Hepatocyte (in vitro differentiated cells): ENCODE data around the gene PLPP7. TPM values are rescaled to one million over a fixed set of nuclear protein-coding genes. Genes with fewer than 3 reads are reported as not detected.

ENCODE experiments used
- DNase-seq: peaks from one replicate; pipeline ENCODE4 v3.0.0-alpha.2; 2016; ENCODE audit warnings: low spot score
- H2AFZ ChIP-seq: fragments of 200-600 bp; sonication (generic); 2 replicates; pipeline ENCODE4 v1.6.0; 2016; ENCODE audit warnings: antibody characterized with exemption, mild to moderate bottlenecking
- H3K27ac ChIP-seq: fragments of 200-600 bp; sonication (generic); 2 replicates; pipeline ENCODE4 v1.5.1; 2016; ENCODE audit warnings: mild to moderate bottlenecking
- H3K27me3 ChIP-seq: fragments of 200-600 bp; sonication (generic); 2 replicates; pipeline ENCODE4 v1.6.1; 2016
- H3K36me3 ChIP-seq: fragments of 200-600 bp; sonication (generic); replicated peaks from 2 replicates; pipeline ENCODE4 v1.5.1; 2016; ENCODE audit warnings: low read depth; ENCODE audit not compliant: insufficient read depth
- H3K4me1 ChIP-seq: fragments of 200-600 bp; sonication (generic); 2 replicates; pipeline ENCODE4 v1.5.1; 2016; ENCODE audit warnings: mild to moderate bottlenecking, moderate library complexity; ENCODE audit not compliant: insufficient read depth
- H3K4me2 ChIP-seq: fragments of 200-600 bp; sonication (generic); 2 replicates; pipeline ENCODE4 v1.6.0; 2016
- H3K4me3 ChIP-seq: fragments of 200-600 bp; sonication (generic); 2 replicates; pipeline ENCODE4 v1.5.1; 2016; ENCODE audit warnings: mild to moderate bottlenecking
- H3K79me2 ChIP-seq: fragments of 200-600 bp; sonication (generic); 2 replicates; pipeline ENCODE4 v1.6.0; 2017; ENCODE audit warnings: mild to moderate bottlenecking
- H3K9me2 ChIP-seq: fragments of 200-600 bp; sonication (generic); replicated peaks from 2 replicates; pipeline ENCODE4 v1.6.0; 2017; ENCODE audit warnings: mild to moderate bottlenecking; ENCODE audit not compliant: insufficient read depth
- H3K9me3 ChIP-seq: fragments of 200-600 bp; sonication (generic); 2 replicates; pipeline ENCODE4 v1.5.1; 2016; ENCODE audit warnings: low read depth, mild to moderate bottlenecking
- H4K20me1 ChIP-seq: fragments of 200-600 bp; sonication (generic); 2 replicates; pipeline ENCODE4 v1.6.0; 2016; ENCODE audit warnings: mild to moderate bottlenecking; ENCODE audit not compliant: insufficient read depth, poor library complexity, severe bottlenecking
- EZH2 ChIP-seq: fragments of 200-600 bp; sonication (generic); IDR thresholded peaks from 2 replicates; pipeline ENCODE4 v1.6.1; 2016; ENCODE audit warnings: antibody characterized with exemption, mild to moderate bottlenecking, borderline replicate concordance
- EZH2phosphoT487 ChIP-seq: fragments of 200-600 bp; sonication (generic); IDR thresholded peaks from one replicate; pipeline ENCODE4 v1.6.1; 2018; ENCODE audit warnings: antibody characterized with exemption, mild to moderate bottlenecking, low read depth, moderate library complexity; ENCODE audit not compliant: unreplicated experiment, severe bottlenecking
- WGBS: methylation state at CpG from one replicate; pipeline ENCODE4 v1.1.6; 2016; ENCODE audit warnings: low lambda C conversion rate; ENCODE audit errors: missing lambda C conversion rate; 5-methylcytosine and 5-hydroxymethylcytosine counted together
- polyA plus RNA-seq: library from polyadenylated mRNA; unstranded; fragments of >200 nt; fragmentation: Nextera tagmentation; extraction: Ambion mirVana; gene quantifications from 2 replicates; pipeline ENCODE4 v1.2.1, GENCODE V29; 2016
- total RNA-seq: library from RNA; depleted of rRNA; stranded (reverse); fragments of >200 nt; gene quantifications from 2 replicates; pipeline ENCODE4 v1.2.3, GENCODE V29; 2014
- TF ChIP-seq, protein P1 (sequence below): fragments of 200-600 bp; sonication (generic); IDR thresholded peaks from 2 replicates; pipeline ENCODE4 v1.5.1; 2016; ENCODE audit warnings: antibody characterized with exemption, mild to moderate bottlenecking; ENCODE audit not compliant: poor library complexity

The PLPP7 gene
- total and polyA plus RNA-seq, 2 experiments from 2014 or later: 0.20 to 0.46 TPM

- Histone ChIP-seq H3K4me1 (no peaks in the 10 kb centered on the region), H3K27ac (no peak overlapping the region), H2AFZ (no peak overlapping the region), H3K4me3 (no peak overlapping the region), H4K20me1 (no peaks in the 10 kb centered on the region), H3K79me2 (no peaks in the 10 kb centered on the region), H3K9me3 (no peaks in the 10 kb centered on the region), H3K27me3 (no peaks in the 10 kb centered on the region), H3K36me3 (no peaks in the 10 kb centered on the region), H3K4me2 (no peak overlapping the region), H3K9me2 (no peaks in the 10 kb centered on the region)
- TF ChIP-seq EZH2 (no peak), EZH2phosphoT487 (no peak)
- TF ChIP-seq, protein P1, sequence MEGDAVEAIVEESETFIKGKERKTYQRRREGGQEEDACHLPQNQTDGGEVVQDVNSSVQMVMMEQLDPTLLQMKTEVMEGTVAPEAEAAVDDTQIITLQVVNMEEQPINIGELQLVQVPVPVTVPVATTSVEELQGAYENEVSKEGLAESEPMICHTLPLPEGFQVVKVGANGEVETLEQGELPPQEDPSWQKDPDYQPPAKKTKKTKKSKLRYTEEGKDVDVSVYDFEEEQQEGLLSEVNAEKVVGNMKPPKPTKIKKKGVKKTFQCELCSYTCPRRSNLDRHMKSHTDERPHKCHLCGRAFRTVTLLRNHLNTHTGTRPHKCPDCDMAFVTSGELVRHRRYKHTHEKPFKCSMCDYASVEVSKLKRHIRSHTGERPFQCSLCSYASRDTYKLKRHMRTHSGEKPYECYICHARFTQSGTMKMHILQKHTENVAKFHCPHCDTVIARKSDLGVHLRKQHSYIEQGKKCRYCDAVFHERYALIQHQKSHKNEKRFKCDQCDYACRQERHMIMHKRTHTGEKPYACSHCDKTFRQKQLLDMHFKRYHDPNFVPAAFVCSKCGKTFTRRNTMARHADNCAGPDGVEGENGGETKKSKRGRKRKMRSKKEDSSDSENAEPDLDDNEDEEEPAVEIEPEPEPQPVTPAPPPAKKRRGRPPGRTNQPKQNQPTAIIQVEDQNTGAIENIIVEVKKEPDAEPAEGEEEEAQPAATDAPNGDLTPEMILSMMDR: no peak
- 92% methylated on average over 7 of the region's 7 CpGs for WGBS
- DNase-seq: no peak
These were observed 2.3 kb downstream of the PLPP7 start for GRCh38 chr9:131291795-131292315.

GRCh38 chr9:131292937-131293336 is 3.4 kb downstream of the PLPP7 start:
- no peak overlapping the region for H3K4me2 ChIP-seq
- no peak overlapping the region for H3K4me3 ChIP-seq
- WGBS: 95% methylated on average over 10 of the region's 10 CpGs
- no peaks in the 10 kb centered on the region for H4K20me1 ChIP-seq
- no peaks in the 10 kb centered on the region for H3K9me3 ChIP-seq
- no peak overlapping the region for H3K27ac ChIP-seq
- no peak for TF ChIP-seq EZH2
- TF ChIP-seq, protein P1: no peak
- TF ChIP-seq EZH2phosphoT487: no peak
- H2AFZ ChIP-seq: no peak overlapping the region
- DNase-seq: no peak
- no peaks in the 10 kb centered on the region for H3K4me1 ChIP-seq
- no peaks in the 10 kb centered on the region for H3K27me3 ChIP-seq
- no peaks in the 10 kb centered on the region for H3K9me2 ChIP-seq
- H3K79me2 ChIP-seq: no peaks in the 10 kb centered on the region
- H3K36me3 ChIP-seq: no peaks in the 10 kb centered on the region

DNA sequence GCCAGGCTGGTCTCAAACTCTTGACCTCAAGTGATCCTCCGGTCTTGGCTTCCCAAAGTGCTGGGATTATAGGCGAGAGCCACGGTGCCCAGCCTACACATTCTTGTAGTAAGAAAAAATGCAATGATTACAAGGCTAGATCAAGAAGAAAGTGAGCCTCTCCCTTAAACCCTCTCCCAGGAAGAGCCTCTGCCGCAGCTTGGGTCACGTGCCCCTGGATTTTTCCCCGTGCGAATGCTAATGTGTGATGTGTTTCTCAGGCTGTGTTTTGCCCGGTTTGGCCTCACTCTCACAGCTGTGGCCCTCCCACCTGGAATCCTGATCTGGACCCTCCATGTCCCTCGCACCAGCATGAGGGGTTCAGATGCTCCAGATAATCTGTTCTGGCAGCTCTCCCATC is 6.9 kb downstream of the PLPP7 start:
- WGBS: 76% methylated on average over 9 of the region's 9 CpGs
- no peak for TF ChIP-seq EZH2
- TF ChIP-seq, protein P1: no peak

More for the DNA sequence above, 6.9 kb downstream of the PLPP7 start:
- Histone ChIP-seq H2AFZ (no peak overlapping the region), H4K20me1 (no peaks in the 10 kb centered on the region), H3K79me2 (no peaks in the 10 kb centered on the region), H3K4me2 (no peak overlapping the region), H3K4me3 (no peak overlapping the region), H3K9me3 (no peaks in the 10 kb centered on the region), H3K36me3 (no peaks in the 10 kb centered on the region), H3K9me2 (no peaks in the 10 kb centered on the region), H3K27ac (no peak overlapping the region), H3K27me3 (no peaks in the 10 kb centered on the region), H3K4me1 (no peaks in the 10 kb centered on the region)
- DNase-seq: no peak
